ENCODE results near the gene ANXA2.
"Not testable (repeated sequence)": the region's sequence is repeated elsewhere in the genome, so short reads cannot be mapped to it uniquely, and the experiment has no call there.

ANXA2 gene

GRCh38 chr15:60339236-60339635, 58.5 kb downstream of the ANXA2 start:
- TF ChIP-seq CTCF (IDR thresholded peaks at IDR 0.05; ENCODE audit: control insufficient read depth, extremely low read depth, insufficient read depth): no peak
- H3K4me3 ChIP-seq (ENCODE audit: low read depth, low read length): no peak overlapping the region
- no peak for DNase-seq (ENCODE audit: low read depth)

GRCh38 chr15:60338810-60339209, 59.0 kb downstream of the ANXA2 start:
- no peak for TF ChIP-seq CTCF (IDR thresholded peaks at IDR 0.05; ENCODE audit: control insufficient read depth, extremely low read depth, insufficient read depth)
- no peak overlapping the region for H3K4me3 ChIP-seq (ENCODE audit: low read depth, low read length)
- DNase-seq (ENCODE audit: low read depth): no peak

GRCh38 chr15:60337076-60337475, 60.7 kb downstream of the ANXA2 start:
- no peak for TF ChIP-seq CTCF (IDR thresholded peaks at IDR 0.05; ENCODE audit: control insufficient read depth, extremely low read depth, insufficient read depth)
- no peak overlapping the region for H3K4me3 ChIP-seq (ENCODE audit: low read depth, low read length)
- no peak for DNase-seq (ENCODE audit: low read depth)

DNA sequence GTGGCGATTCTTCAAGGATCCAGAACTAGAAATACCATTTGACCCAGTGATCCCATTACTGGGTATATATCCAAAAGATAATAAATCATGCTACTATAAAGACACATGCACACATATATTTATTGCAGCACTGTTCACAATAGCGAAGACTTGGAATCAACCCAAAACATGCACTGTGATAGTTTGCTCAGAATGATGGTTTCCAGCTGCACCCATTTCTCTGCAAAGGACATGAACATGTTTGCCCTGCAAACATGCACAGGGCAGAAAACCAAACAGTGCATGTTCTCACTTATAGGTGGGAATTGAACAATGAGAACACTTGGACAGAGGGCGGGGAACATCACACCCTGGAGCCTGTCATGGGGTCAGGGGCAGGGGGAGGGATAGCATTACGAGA, 62.5 kb downstream of the ANXA2 start:
- DNase-seq (ENCODE audit: low read depth): peak; percentile 90
- H3K4me3 ChIP-seq (ENCODE audit: low read depth, low read length): not testable (repeated sequence)

GRCh38 chr15:60328852-60329443, 68.8 kb downstream of the ANXA2 start:
- no peak overlapping the region for H3K4me3 ChIP-seq (ENCODE audit: low read depth, low read length)
- peak; percentile 62 for TF ChIP-seq CTCF (IDR thresholded peaks at IDR 0.05; ENCODE audit: control insufficient read depth, extremely low read depth, insufficient read depth)
- no peak for DNase-seq (ENCODE audit: low read depth)

GRCh38 chr15:60326824-60327654, 70.7 kb downstream of the ANXA2 start:
- peak; percentile 26 for DNase-seq (ENCODE audit: low read depth)
- peak; percentile 73 for TF ChIP-seq CTCF (IDR thresholded peaks at IDR 0.05; ENCODE audit: control insufficient read depth, extremely low read depth, insufficient read depth)
- no peak overlapping the region for H3K4me3 ChIP-seq (ENCODE audit: low read depth, low read length)

DNA sequence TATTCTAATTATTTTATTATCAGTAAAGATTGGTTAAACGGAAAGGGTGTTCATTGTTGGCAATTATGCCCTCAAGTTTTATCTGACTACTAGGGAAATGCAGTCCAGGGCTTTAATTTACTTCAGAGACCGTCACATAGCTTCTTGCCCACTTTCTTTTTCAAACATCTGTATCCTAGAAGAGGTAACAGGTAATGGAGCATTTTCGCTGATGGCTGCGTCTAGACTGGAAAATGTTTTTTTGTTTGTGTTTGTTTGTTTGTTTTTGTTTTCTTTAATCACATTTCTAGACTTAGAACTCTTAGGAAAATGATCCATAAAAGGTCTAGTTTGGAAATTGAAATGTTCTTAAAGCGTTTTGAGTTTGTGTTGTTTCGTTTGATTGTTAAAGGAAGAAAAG, 71.4 kb downstream of the ANXA2 start:
- no peak for TF ChIP-seq CTCF (IDR thresholded peaks at IDR 0.05; ENCODE audit: control insufficient read depth, extremely low read depth, insufficient read depth)
- no peak overlapping the region for H3K4me3 ChIP-seq (ENCODE audit: low read depth, low read length)
- DNase-seq (ENCODE audit: low read depth): no peak
